HEK293 (cell line): ENCODE results near the gene SLC12A3.

Experiments
- CTCF ChIA-PET: fragments of 350-600 bp; formaldehyde crosslinking; extraction: SDS; loops from one replicate; lab custom pipeline; 2021; ENCODE audit warnings: antibody characterized with exemption; lab: Yijun Ruan, JAX
- POLR2A ChIA-PET: fragments of 300-600 bp; formaldehyde crosslinking; extraction: SDS; loops from one replicate; lab custom pipeline; 2020; ENCODE audit warnings: antibody characterized with exemption, inconsistent platforms; lab: Yijun Ruan, JAX
- H3K27ac ChIP-seq: fragments of 200-500 bp; sonication (Bioruptor generic); 2 replicates; pipeline ENCODE4 v1.5.1; 2014; ENCODE audit warnings: low read depth, low read length, control low read depth, inconsistent platforms; ENCODE audit errors: extremely low read depth
- H3K36me3 ChIP-seq, 2 experiments: fragments of 200-500 bp in 1 of 2; sonication (Bioruptor generic) in 1 of 2; 1 replicate in 1 of 2; 2 replicates in 1 of 2; pipeline ENCODE4 v1.5.1; 2014 to 2017; ENCODE audit warnings: inconsistent platforms in 2 of 2, low read length in 2 of 2; ENCODE audit not compliant: control insufficient read depth in 2 of 2, insufficient read depth in 1 of 2
- H3K4me1 ChIP-seq: fragments of 200-500 bp; sonication (Bioruptor generic); 2 replicates; pipeline ENCODE4 v1.5.1; 2014; ENCODE audit warnings: mild to moderate bottlenecking, low read length, inconsistent platforms; ENCODE audit not compliant: control insufficient read depth, insufficient read depth
- H3K4me3 ChIP-seq: 2 replicates; pipeline ENCODE4 v1.5.1; 2011; ENCODE audit warnings: low read depth, mild to moderate bottlenecking, control low read depth, low read length, moderate library complexity
- H3K9me3 ChIP-seq: fragments of 200-500 bp; sonication (Bioruptor generic); 2 replicates; pipeline ENCODE4 v1.5.1; 2014; ENCODE audit warnings: low read depth, low read length, inconsistent platforms; ENCODE audit not compliant: control insufficient read depth, insufficient read depth
- OVOL3 ChIP-seq: fragments of 450-650 bp; formaldehyde crosslinking; IDR thresholded peaks from 2 replicates; pipeline ENCODE4 v1.5.1; 2016; ENCODE audit warnings: missing biosample characterization, missing genetic modification characterization
- ZNF169 ChIP-seq: fragments of 450-650 bp; formaldehyde crosslinking; IDR thresholded peaks from 2 replicates; pipeline ENCODE4 v1.5.1; 2016; ENCODE audit warnings: missing biosample characterization, missing genetic modification characterization
- ZNF19 ChIP-seq: fragments of 450-650 bp; formaldehyde crosslinking; IDR thresholded peaks from 2 replicates; pipeline ENCODE4; 2016; ENCODE audit warnings: missing biosample characterization, missing genetic modification characterization, low read depth
- ZNF202 ChIP-seq: fragments of 450-650 bp; formaldehyde crosslinking; IDR thresholded peaks from 2 replicates; pipeline ENCODE4 v1.5.1; 2016; ENCODE audit warnings: missing biosample characterization, missing genetic modification characterization, borderline replicate concordance
- ZNF416 ChIP-seq: fragments of 450-650 bp; formaldehyde crosslinking; IDR thresholded peaks from 2 replicates; pipeline ENCODE4 v1.5.1; 2016; ENCODE audit warnings: missing biosample characterization, missing genetic modification characterization
- TF ChIP-seq, protein P1 (sequence below): fragments of 450-650 bp; formaldehyde crosslinking; IDR thresholded peaks from 2 replicates; pipeline ENCODE4 v1.5.1; 2017; ENCODE audit warnings: missing biosample characterization, missing genetic modification characterization
- TF ChIP-seq, protein P2 (sequence below): fragments of 450-650 bp; formaldehyde crosslinking; IDR thresholded peaks from 2 replicates; pipeline ENCODE4 v1.5.1; 2017; ENCODE audit warnings: missing biosample characterization, missing genetic modification characterization
- TF ChIP-seq, protein P3 (sequence below): fragments of 450-650 bp; formaldehyde crosslinking; IDR thresholded peaks from 2 replicates; pipeline ENCODE4 v1.5.1; 2016; ENCODE audit warnings: missing biosample characterization, missing genetic modification characterization
- TF ChIP-seq, protein P4 (sequence below): fragments of 450-650 bp; formaldehyde crosslinking; conservative IDR thresholded peaks from 2 replicates; pipeline ENCODE4 v1.5.1; 2016; ENCODE audit warnings: low read depth, missing biosample characterization, missing genetic modification characterization
- TF ChIP-seq, protein P5 (sequence below): fragments of 450-650 bp; formaldehyde crosslinking; IDR thresholded peaks from 2 replicates; pipeline ENCODE4 v1.5.1; 2016; ENCODE audit warnings: missing biosample characterization, missing genetic modification characterization

The SLC12A3 gene

DNA sequence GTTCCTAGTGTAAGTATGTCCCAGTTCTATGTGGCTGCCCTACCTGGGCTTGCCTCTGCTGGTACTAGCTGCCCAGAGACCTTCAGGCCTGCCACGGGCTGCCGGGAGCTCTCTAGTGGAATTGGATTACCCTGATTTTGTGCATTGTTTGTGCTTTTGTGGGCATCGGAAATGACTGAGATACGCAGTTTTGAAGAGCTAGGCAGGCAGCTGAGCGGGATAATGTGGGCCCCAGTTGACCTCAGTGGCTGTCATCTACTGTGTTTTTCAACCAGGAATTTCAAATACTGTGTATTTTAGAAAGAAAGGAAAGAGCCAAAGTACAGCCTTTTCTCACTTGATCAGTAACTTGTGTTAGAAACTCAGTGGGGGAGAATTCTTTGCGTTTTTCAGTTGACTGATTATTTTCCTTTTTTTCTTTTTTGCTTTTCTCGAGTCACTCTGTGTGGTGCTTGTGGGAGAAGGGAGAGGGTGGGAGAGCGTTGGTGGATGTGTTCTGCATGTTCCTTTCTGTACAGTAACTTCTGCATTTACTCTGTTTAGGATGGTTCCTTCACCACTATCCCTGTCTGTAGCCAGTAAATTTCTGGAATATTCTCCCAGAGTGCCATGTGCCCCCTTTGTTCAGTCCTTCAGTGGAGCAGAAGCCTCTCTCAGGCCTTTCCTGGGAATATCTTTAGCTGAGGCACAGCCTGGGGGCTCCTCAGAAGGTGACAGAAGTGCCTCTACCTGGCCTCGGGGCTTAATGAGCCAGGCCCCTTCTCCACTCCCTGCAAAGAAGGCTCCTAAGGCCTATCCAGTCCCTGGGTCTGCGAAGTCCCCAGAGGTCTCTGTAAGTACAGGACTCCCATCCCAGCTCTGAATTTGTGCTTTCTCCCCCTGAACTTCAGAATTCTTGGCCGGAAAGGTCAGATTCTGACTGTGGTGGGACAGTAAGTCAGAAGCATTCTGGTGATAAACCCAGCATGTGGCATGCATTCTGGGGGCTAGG is 15.0 kb upstream of the SLC12A3 start:
- Histone ChIP-seq H3K4me1 (no peaks in the 10 kb centered on the region), H3K4me3 (no peak overlapping the region), H3K27ac (no peak overlapping the region), H3K9me3 (no peaks in the 10 kb centered on the region), H3K36me3 (peaks cover 0 to 9% of the 10 kb centered on the region in 2 experiments; a peak in 1 of 3 replicates)
- POLR2A ChIA-PET = no interaction called here
- CTCF ChIA-PET = interaction anchor here (0.7 to 1.6 kb wide), 4 partner anchors 10 to 428 kb away, joined by 3 to 5 read pairs (median 4); no protein-coding TSS in a partner anchor
- TF ChIP-seq ZNF202 (tag by site-specific recombination) (no peak), OVOL3 (tag by site-specific recombination) (no peak), ZNF416 (tag by site-specific recombination) (no peak), ZNF169 (tag by site-specific recombination) (no peak), ZNF19 (tag by site-specific recombination) (no peak)
- TF ChIP-seq, protein P1, sequence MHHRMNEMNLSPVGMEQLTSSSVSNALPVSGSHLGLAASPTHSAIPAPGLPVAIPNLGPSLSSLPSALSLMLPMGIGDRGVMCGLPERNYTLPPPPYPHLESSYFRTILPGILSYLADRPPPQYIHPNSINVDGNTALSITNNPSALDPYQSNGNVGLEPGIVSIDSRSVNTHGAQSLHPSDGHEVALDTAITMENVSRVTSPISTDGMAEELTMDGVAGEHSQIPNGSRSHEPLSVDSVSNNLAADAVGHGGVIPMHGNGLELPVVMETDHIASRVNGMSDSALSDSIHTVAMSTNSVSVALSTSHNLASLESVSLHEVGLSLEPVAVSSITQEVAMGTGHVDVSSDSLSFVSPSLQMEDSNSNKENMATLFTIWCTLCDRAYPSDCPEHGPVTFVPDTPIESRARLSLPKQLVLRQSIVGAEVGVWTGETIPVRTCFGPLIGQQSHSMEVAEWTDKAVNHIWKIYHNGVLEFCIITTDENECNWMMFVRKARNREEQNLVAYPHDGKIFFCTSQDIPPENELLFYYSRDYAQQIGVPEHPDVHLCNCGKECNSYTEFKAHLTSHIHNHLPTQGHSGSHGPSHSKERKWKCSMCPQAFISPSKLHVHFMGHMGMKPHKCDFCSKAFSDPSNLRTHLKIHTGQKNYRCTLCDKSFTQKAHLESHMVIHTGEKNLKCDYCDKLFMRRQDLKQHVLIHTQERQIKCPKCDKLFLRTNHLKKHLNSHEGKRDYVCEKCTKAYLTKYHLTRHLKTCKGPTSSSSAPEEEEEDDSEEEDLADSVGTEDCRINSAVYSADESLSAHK (tag by site-specific recombination) = no peak
- TF ChIP-seq, protein P2, sequence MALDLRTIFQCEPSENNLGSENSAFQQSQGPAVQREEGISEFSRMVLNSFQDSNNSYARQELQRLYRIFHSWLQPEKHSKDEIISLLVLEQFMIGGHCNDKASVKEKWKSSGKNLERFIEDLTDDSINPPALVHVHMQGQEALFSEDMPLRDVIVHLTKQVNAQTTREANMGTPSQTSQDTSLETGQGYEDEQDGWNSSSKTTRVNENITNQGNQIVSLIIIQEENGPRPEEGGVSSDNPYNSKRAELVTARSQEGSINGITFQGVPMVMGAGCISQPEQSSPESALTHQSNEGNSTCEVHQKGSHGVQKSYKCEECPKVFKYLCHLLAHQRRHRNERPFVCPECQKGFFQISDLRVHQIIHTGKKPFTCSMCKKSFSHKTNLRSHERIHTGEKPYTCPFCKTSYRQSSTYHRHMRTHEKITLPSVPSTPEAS (tag by site-specific recombination) = no peak
- TF ChIP-seq, protein P3, sequence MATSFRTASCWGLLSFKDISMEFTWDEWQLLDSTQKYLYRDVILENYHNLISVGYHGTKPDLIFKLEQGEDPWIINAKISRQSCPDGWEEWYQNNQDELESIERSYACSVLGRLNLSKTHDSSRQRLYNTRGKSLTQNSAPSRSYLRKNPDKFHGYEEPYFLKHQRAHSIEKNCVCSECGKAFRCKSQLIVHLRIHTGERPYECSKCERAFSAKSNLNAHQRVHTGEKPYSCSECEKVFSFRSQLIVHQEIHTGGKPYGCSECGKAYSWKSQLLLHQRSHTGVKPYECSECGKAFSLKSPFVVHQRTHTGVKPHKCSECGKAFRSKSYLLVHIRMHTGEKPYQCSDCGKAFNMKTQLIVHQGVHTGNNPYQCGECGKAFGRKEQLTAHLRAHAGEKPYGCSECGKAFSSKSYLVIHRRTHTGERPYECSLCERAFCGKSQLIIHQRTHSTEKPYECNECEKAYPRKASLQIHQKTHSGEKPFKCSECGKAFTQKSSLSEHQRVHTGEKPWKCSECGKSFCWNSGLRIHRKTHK (tag by site-specific recombination) = no peak
- TF ChIP-seq, protein P4, sequence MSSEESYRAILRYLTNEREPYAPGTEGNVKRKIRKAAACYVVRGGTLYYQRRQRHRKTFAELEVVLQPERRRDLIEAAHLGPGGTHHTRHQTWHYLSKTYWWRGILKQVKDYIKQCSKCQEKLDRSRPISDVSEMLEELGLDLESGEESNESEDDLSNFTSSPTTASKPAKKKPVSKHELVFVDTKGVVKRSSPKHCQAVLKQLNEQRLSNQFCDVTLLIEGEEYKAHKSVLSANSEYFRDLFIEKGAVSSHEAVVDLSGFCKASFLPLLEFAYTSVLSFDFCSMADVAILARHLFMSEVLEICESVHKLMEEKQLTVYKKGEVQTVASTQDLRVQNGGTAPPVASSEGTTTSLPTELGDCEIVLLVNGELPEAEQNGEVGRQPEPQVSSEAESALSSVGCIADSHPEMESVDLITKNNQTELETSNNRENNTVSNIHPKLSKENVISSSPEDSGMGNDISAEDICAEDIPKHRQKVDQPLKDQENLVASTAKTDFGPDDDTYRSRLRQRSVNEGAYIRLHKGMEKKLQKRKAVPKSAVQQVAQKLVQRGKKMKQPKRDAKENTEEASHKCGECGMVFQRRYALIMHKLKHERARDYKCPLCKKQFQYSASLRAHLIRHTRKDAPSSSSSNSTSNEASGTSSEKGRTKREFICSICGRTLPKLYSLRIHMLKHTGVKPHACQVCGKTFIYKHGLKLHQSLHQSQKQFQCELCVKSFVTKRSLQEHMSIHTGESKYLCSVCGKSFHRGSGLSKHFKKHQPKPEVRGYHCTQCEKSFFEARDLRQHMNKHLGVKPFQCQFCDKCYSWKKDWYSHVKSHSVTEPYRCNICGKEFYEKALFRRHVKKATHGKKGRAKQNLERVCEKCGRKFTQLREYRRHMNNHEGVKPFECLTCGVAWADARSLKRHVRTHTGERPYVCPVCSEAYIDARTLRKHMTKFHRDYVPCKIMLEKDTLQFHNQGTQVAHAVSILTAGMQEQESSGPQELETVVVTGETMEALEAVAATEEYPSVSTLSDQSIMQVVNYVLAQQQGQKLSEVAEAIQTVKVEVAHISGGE (tag by site-specific recombination) = no peak
- TF ChIP-seq, protein P5, sequence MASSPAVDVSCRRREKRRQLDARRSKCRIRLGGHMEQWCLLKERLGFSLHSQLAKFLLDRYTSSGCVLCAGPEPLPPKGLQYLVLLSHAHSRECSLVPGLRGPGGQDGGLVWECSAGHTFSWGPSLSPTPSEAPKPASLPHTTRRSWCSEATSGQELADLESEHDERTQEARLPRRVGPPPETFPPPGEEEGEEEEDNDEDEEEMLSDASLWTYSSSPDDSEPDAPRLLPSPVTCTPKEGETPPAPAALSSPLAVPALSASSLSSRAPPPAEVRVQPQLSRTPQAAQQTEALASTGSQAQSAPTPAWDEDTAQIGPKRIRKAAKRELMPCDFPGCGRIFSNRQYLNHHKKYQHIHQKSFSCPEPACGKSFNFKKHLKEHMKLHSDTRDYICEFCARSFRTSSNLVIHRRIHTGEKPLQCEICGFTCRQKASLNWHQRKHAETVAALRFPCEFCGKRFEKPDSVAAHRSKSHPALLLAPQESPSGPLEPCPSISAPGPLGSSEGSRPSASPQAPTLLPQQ (tag by site-specific recombination) = no peak
